GM20000 (cell line): Measurements from ENCODE around the gene IQGAP2.

ENCODE experiments used
- DNase-seq: peaks from one replicate; pipeline ENCODE4 v3.0.0; 2012; ENCODE audit warnings: low spot score
- TF ChIP-seq, protein P1 (sequence below): IDR thresholded peaks from 2 replicates; pipeline ENCODE4 v1.5.1; 2012; ENCODE audit warnings: mild to moderate bottlenecking, control low read depth; ENCODE audit errors: extremely low read depth, missing control alignments

IQGAP2 gene

DNA sequence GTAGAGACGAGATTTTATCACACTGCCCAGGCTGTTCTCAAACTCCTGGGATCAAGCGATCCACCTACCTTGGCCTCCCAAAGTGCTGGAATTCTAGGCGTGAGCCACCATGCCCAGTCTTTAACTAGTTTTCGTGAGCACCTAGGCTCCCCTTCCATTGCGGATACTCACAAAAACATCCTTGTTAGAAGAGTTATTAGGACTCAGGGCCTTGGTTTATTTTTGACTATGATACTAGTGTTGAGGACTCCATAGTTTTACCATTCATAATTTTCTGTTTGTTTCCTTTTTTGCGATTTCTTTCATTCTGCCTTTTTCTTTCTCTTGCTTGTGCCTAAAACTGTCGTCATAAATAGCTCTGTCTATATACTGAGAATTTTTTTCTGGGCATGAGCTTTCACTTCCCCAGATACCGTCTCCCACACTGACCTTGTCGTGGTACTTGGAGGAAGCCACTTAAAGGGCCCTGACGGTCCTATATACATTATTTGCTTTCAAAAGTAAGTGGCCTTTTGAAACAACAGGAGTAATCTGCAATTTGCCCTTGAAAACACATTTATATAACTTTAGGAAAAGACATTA is 318.0 kb downstream of the IQGAP2 start:
- TF ChIP-seq, protein P1, sequence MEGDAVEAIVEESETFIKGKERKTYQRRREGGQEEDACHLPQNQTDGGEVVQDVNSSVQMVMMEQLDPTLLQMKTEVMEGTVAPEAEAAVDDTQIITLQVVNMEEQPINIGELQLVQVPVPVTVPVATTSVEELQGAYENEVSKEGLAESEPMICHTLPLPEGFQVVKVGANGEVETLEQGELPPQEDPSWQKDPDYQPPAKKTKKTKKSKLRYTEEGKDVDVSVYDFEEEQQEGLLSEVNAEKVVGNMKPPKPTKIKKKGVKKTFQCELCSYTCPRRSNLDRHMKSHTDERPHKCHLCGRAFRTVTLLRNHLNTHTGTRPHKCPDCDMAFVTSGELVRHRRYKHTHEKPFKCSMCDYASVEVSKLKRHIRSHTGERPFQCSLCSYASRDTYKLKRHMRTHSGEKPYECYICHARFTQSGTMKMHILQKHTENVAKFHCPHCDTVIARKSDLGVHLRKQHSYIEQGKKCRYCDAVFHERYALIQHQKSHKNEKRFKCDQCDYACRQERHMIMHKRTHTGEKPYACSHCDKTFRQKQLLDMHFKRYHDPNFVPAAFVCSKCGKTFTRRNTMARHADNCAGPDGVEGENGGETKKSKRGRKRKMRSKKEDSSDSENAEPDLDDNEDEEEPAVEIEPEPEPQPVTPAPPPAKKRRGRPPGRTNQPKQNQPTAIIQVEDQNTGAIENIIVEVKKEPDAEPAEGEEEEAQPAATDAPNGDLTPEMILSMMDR, result no peak
- DNase-seq, result peak; percentile 61

GRCh38 chr5:76723266-76723665 is 320.2 kb downstream of the IQGAP2 start:
- TF ChIP-seq, protein P1, result no peak
- no peak for DNase-seq

- no peak for DNase-seq
- TF ChIP-seq, protein P1, result no peak
These were observed 320.8 kb downstream of the IQGAP2 start for GRCh38 chr5:76723906-76724305.

GRCh38 chr5:76724871-76725270 is 321.8 kb downstream of the IQGAP2 start:
- DNase-seq, result no peak
- TF ChIP-seq, protein P1, result no peak

DNA sequence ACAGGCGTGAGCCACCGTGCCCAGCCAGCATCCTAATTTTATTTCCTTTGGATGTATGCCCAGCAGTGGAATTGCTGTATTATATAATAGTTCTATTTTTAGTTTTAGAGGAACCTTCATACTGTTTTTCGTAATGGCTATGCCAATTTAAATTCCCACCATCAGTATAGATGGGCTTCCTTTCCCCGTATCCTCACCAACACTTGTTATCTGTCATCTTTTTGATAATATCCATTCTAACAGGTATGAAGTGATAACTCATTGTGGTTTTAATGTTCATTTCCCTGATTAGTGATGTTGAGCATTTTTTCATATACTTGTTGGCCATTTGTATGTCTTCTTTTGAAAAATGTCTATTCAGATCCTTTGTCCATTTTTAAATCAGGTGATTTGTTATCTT is 325.9 kb downstream of the IQGAP2 start:
- TF ChIP-seq, protein P1, result no peak
- DNase-seq, result no peak

GRCh38 chr5:76729373-76730290 is 326.5 kb downstream of the IQGAP2 start:
- TF ChIP-seq, protein P1, result no peak
- no peak for DNase-seq

- TF ChIP-seq, protein P1, result no peak
- no peak for DNase-seq
These were observed 329.4 kb downstream of the IQGAP2 start for GRCh38 chr5:76732405-76733048.
